PC-9 (cell line): Measurements from ENCODE around the gene ELP6.

ENCODE experiments used
- EZH2 ChIP-seq: fragments of 200-600 bp; sonication (generic); IDR thresholded peaks from 2 replicates; pipeline ENCODE4 v1.8.0; 2017; ENCODE audit warnings: antibody characterized with exemption, low read depth
- TF ChIP-seq, protein P1 (sequence below): fragments of 200-600 bp; sonication (generic); conservative IDR thresholded peaks from 2 replicates; pipeline ENCODE4 v1.6.1; 2017; ENCODE audit warnings: mixed run types, antibody characterized with exemption, mild to moderate bottlenecking, moderate library complexity

DNA sequence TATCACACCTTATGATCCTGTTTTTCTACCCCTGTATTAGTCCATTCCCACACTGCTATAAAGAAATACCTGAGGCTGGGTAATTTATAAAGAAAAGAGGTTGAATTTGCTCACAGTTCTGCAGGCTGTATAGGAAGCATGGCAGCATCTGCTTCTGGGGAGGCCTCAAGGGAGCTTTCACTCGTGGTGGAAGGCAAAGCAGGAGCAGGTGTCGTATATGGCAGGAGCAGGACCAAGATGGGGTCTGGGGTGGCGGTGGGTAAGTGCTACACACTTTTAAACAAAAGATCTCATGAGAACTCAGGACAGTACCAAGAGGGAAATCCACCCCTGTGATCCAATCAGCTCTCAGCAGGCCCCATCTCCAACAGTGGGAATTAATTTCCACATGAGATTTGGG lies 22.3 kb downstream of the ELP6 start:
- TF ChIP-seq, protein P1, sequence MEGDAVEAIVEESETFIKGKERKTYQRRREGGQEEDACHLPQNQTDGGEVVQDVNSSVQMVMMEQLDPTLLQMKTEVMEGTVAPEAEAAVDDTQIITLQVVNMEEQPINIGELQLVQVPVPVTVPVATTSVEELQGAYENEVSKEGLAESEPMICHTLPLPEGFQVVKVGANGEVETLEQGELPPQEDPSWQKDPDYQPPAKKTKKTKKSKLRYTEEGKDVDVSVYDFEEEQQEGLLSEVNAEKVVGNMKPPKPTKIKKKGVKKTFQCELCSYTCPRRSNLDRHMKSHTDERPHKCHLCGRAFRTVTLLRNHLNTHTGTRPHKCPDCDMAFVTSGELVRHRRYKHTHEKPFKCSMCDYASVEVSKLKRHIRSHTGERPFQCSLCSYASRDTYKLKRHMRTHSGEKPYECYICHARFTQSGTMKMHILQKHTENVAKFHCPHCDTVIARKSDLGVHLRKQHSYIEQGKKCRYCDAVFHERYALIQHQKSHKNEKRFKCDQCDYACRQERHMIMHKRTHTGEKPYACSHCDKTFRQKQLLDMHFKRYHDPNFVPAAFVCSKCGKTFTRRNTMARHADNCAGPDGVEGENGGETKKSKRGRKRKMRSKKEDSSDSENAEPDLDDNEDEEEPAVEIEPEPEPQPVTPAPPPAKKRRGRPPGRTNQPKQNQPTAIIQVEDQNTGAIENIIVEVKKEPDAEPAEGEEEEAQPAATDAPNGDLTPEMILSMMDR = no peak
- no peak for TF ChIP-seq EZH2
